Activated naive CD4-positive, alpha-beta T cell treated with anti-CD3 and anti-CD28 coated beads, Interleukin-2, amount 50 U/mL, for 24 hours (primary cell): ENCODE data around the gene CCDC30.
"Not testable (repeated sequence)": the region's sequence is repeated elsewhere in the genome, so short reads cannot be mapped to it uniquely, and the experiment has no call there.

Experiments
- H3K27ac Mint-ChIP-seq: one replicate; pipeline ENCODE4 v1.8.0; 2021; ENCODE audit warnings: mild to moderate bottlenecking, mixed read lengths
- H3K27me3 Mint-ChIP-seq: one replicate; pipeline ENCODE4 v1.8.0; 2021; ENCODE audit warnings: mixed read lengths
- H3K36me3 Mint-ChIP-seq: one replicate; pipeline ENCODE4 v1.8.0; 2021; ENCODE audit warnings: mixed read lengths
- H3K4me1 Mint-ChIP-seq: one replicate; pipeline ENCODE4 v1.8.0; 2021; ENCODE audit warnings: mixed read lengths
- H3K4me3 Mint-ChIP-seq: one replicate; pipeline ENCODE4 v1.8.0; 2021; ENCODE audit warnings: mild to moderate bottlenecking, mixed read lengths
- H3K9me3 Mint-ChIP-seq: one replicate; pipeline ENCODE4 v1.8.0; 2021; ENCODE audit warnings: mixed read lengths

The CCDC30 gene

DNA sequence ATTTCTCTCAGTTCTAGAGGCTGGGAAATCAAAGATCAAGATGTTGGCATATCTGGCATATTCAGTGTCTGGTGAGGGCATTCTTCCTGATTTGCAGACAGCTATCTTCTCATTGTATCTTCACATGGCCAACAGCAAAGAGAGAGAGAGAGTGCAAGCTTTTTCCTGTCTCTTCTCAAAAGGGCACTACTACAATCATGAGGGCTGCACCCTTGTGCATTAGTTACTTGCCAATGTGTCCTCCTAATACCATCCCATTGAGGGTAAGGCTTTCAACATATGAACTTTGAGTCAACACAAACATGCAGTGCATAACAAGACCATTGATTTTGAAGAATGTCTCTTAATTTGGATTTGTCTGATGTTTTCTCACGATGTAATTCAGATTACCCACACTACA lies 78.0 kb downstream of the CCDC30 start:
- Mint-ChIP-seq H3K4me1 (no peaks in the 10 kb centered on the region), H3K9me3 (no peaks in the 10 kb centered on the region), H3K27ac (no peak overlapping the region), H3K27me3 (no peaks in the 10 kb centered on the region), H3K36me3 (peaks cover 6% of the 10 kb centered on the region), H3K4me3 (no peak overlapping the region)

DNA sequence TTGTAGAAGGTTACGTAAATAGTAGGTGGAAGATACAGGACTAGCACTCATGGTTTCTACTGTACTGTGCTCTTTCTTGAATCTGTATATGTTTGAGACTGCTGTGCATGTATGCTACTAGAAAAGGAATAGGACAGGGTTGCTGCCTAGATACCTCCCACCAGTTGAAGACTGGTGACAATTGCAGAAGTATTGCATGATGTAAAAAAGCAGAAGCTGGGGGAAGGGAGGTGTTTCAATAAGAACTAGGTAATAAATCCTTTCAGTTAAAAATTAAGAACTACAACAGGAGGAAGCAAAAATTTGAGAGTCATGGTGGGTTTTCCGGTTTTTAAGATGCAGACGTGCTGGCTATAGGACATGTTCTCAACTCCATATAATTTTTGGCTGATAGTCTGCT lies 88.1 kb downstream of the CCDC30 start:
- no peak overlapping the region for H3K4me3 Mint-ChIP-seq
- H3K36me3 Mint-ChIP-seq, result peaks cover 6% of the 10 kb centered on the region
- H3K27me3 Mint-ChIP-seq, result no peaks in the 10 kb centered on the region
- no peaks in the 10 kb centered on the region for H3K4me1 Mint-ChIP-seq
- H3K27ac Mint-ChIP-seq, result no peak overlapping the region
- no peaks in the 10 kb centered on the region for H3K9me3 Mint-ChIP-seq

- Mint-ChIP-seq H3K27me3 (no peaks in the 10 kb centered on the region), H3K36me3 (peaks cover 5% of the 10 kb centered on the region), H3K27ac (no peak overlapping the region), H3K9me3 (no peaks in the 10 kb centered on the region), H3K4me3 (no peak overlapping the region), H3K4me1 (no peaks in the 10 kb centered on the region)
Observed at GRCh38 chr1:42551590-42551989, 88.5 kb downstream of the CCDC30 start.

- Mint-ChIP-seq H3K4me3 (no peak overlapping the region), H3K27ac (no peak overlapping the region), H3K9me3 (no peaks in the 10 kb centered on the region), H3K27me3 (no peaks in the 10 kb centered on the region), H3K36me3 (peaks cover 3% of the 10 kb centered on the region), H3K4me1 (no peaks in the 10 kb centered on the region)
Observed at GRCh38 chr1:42552636-42553035, 89.5 kb downstream of the CCDC30 start.

- no peak overlapping the region for H3K27ac Mint-ChIP-seq
- peaks cover 3% of the 10 kb centered on the region for H3K27me3 Mint-ChIP-seq
- no peaks in the 10 kb centered on the region for H3K4me1 Mint-ChIP-seq
- H3K4me3 Mint-ChIP-seq, result no peak overlapping the region
- H3K36me3 Mint-ChIP-seq, result peaks cover 15% of the 10 kb centered on the region
- peaks cover 3% of the 10 kb centered on the region for H3K9me3 Mint-ChIP-seq
Observed at GRCh38 chr1:42557230-42557851, 94.3 kb downstream of the CCDC30 start.

DNA sequence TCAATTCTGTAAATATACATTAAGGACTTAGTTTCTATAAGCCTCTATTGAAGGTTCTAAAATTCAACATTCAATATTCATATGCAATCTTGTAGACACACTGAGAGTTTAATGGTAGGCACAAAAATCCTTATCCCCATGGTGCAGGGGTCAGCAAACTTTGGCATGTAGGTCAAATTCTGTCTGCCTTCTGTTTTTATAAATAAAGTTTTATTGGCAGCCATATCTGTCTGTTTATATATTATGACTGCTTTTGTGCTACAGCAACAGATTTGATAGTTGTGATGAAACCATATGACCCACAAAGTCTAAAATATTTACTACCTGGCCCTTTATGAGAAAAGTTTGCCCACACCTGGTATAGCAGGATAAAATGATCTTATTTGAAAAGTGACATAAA lies 104.0 kb downstream of the CCDC30 start:
- Mint-ChIP-seq H3K4me3 (no peak overlapping the region), H3K27me3 (no peaks in the 10 kb centered on the region), H3K9me3 (no peaks in the 10 kb centered on the region), H3K4me1 (no peaks in the 10 kb centered on the region), H3K27ac (no peak overlapping the region), H3K36me3 (no peaks in the 10 kb centered on the region)

DNA sequence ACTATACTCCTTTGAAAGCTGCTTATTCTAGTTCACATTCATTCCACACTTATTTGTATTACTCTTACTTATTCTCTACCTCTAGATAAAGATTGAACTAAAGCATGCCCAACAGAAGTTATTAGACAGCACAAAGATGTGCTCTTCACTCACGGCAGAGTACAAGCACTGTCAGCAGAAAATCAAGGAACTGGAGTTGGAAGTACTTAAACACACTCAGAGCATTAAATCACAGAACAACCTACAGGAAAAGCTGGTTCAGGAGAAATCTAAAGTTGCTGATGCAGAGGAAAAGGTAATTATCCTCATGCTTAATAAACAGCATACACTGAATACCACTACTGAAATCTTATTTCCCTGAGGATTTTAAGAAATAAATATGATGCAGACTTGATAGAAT lies 113.8 kb downstream of the CCDC30 start:
- no peak overlapping the region for H3K27ac Mint-ChIP-seq
- H3K4me1 Mint-ChIP-seq, result no peaks in the 10 kb centered on the region
- no peak overlapping the region for H3K4me3 Mint-ChIP-seq
- H3K36me3 Mint-ChIP-seq, result no peaks in the 10 kb centered on the region
- H3K27me3 Mint-ChIP-seq, result no peaks in the 10 kb centered on the region
- H3K9me3 Mint-ChIP-seq, result no peaks in the 10 kb centered on the region

GRCh38 chr1:42586016-42586415 lies 122.9 kb downstream of the CCDC30 start:
- Mint-ChIP-seq H3K27ac (no peak overlapping the region), H3K27me3 (no peaks in the 10 kb centered on the region)

DNA sequence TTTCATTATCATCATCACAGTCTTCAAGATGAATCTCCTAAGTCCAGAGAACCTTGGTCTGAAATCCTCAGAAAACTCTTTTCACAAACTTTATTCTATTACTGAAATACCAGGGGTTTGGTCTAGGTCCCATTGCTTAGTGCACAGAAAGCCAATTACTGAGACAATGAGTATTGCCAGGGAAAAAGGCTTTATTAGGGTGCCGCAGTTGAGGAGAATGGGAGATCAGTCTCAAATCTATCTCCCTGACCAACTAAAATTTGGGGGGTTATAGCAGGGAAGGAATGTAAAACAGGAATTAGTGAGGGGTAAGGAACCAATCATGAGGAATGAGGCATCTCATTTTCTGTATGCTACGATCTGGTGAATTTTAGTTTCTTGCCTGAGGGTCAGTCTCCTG lies 124.7 kb downstream of the CCDC30 start:
- peaks cover 24% of the 10 kb centered on the region for H3K36me3 Mint-ChIP-seq

More at GRCh38 chr1:42586016-42586415, 122.9 kb downstream of the CCDC30 start:
- H3K36me3 Mint-ChIP-seq, result peaks cover 21% of the 10 kb centered on the region
- no peaks in the 10 kb centered on the region for H3K4me1 Mint-ChIP-seq
- H3K4me3 Mint-ChIP-seq, result no peak overlapping the region
- H3K9me3 Mint-ChIP-seq, result no peaks in the 10 kb centered on the region

GRCh38 chr1:42592811-42593210 lies 129.7 kb downstream of the CCDC30 start:
- H3K4me1 Mint-ChIP-seq, result no peaks in the 10 kb centered on the region

More for the DNA sequence above, 124.7 kb downstream of the CCDC30 start:
- H3K27me3 Mint-ChIP-seq, result no peaks in the 10 kb centered on the region
- no peak overlapping the region for H3K4me3 Mint-ChIP-seq
- H3K4me1 Mint-ChIP-seq, result no peaks in the 10 kb centered on the region
- H3K9me3 Mint-ChIP-seq, result no peaks in the 10 kb centered on the region
- H3K27ac Mint-ChIP-seq, result no peak overlapping the region

GRCh38 chr1:42593486-42594100 lies 130.5 kb downstream of the CCDC30 start:
- H3K27me3 Mint-ChIP-seq, result peaks cover 3% of the 10 kb centered on the region
- no peaks in the 10 kb centered on the region for H3K4me1 Mint-ChIP-seq
- peaks cover 14% of the 10 kb centered on the region for H3K36me3 Mint-ChIP-seq
- no peak overlapping the region for H3K27ac Mint-ChIP-seq
- no peak overlapping the region for H3K4me3 Mint-ChIP-seq
- H3K9me3 Mint-ChIP-seq, result no peaks in the 10 kb centered on the region

More at GRCh38 chr1:42592811-42593210, 129.7 kb downstream of the CCDC30 start:
- Mint-ChIP-seq H3K27ac (no peak overlapping the region), H3K9me3 (no peaks in the 10 kb centered on the region), H3K27me3 (peaks cover 3% of the 10 kb centered on the region), H3K4me3 (no peak overlapping the region), H3K36me3 (peaks cover 19% of the 10 kb centered on the region)

GRCh38 chr1:42601472-42601871 lies 138.4 kb downstream of the CCDC30 start:
- Mint-ChIP-seq H3K36me3 (peaks cover 7% of the 10 kb centered on the region), H3K27ac (no peak overlapping the region), H3K4me1 (no peaks in the 10 kb centered on the region), H3K9me3 (no peaks in the 10 kb centered on the region), H3K4me3 (no peak overlapping the region), H3K27me3 (peaks cover 3% of the 10 kb centered on the region)

DNA sequence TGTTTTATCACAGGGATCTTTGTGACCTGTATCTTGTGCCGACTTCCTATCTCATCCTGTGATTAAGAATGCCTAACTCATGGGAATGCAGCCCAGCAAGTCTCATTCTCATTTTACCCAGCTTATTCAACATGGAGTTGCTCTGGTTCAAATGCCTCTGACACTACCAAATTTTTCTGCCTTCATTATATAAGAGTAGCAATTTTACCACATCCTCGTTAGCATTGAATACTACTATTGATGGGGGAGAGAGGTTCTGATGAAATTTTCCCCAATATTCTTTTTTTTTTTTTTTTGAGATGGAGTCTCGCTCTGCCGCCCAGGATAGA lies 150.7 kb downstream of the CCDC30 start:
- Mint-ChIP-seq H3K4me1 (no peaks in the 10 kb centered on the region), H3K36me3 (peaks cover 5% of the 10 kb centered on the region), H3K27ac (no peak overlapping the region), H3K27me3 (no peaks in the 10 kb centered on the region), H3K4me3 (no peak overlapping the region), H3K9me3 (no peaks in the 10 kb centered on the region)

DNA sequence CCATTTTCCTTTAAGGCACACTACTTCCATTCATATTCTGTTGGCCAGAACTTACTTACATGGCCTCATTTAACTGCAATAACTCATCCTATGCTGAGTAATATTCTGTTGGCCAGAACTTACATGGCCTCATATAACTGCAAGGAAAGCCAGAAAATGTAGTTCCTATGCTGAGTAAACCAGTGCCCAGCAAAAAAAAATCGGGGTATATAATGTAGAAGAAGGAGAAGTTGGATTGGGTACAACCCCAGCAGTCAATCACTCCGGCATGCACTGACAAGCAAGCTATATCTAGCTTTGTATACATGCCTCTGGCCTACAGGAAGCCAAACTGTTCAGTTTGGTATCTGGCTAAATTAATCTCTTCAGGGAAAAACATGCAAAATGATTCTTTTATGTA lies 155.8 kb downstream of the CCDC30 start:
- Mint-ChIP-seq H3K9me3 (no peaks in the 10 kb centered on the region), H3K4me3 (no peak overlapping the region), H3K36me3 (peaks cover 5% of the 10 kb centered on the region), H3K4me1 (no peaks in the 10 kb centered on the region), H3K27me3 (no peaks in the 10 kb centered on the region), H3K27ac (no peak overlapping the region)

DNA sequence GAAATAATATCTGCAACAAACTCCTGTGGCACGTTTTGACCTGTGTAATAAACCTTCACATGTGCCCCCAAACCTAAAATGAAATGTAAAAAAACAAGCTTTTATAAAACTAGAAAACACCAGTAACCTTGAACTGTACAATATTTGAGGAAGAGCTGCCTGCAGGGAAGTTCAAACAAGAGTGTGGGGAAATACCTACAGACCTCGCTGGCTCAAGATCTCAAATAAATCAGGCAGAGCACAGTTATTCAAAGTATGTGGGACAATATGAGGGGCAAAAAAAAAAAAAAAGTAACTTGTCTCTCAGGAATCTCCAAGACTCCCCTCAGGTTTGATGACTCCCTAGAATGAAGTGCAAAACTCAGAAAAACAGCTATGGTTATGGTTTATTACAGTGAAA lies 157.2 kb downstream of the CCDC30 start:
- H3K27ac Mint-ChIP-seq, result no peak overlapping the region
- no peaks in the 10 kb centered on the region for H3K36me3 Mint-ChIP-seq
- H3K4me1 Mint-ChIP-seq, result no peaks in the 10 kb centered on the region

DNA sequence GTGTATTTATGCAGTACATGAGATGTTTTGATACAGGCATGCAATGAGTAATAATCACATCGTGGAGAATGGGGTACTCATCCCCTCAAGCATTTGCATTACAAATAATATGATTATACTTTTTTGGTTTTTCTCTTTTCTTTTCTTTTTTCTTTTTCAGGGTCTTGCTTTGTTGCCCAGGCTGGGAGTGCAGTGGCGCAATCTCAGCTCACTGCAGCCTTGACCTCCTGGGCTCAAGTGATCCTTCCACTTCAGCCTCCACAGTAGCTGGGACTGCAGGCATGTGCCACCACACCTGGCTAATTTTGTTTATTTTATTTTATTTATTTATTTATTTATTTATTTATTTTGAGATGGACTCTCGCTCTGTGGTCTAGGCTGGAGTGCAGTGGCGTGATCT lies 158.1 kb downstream of the CCDC30 start:
- not testable (repeated sequence) for H3K27ac Mint-ChIP-seq, H3K4me1 Mint-ChIP-seq, H3K9me3 Mint-ChIP-seq, H3K36me3 Mint-ChIP-seq, H3K4me3 Mint-ChIP-seq, H3K27me3 Mint-ChIP-seq

More for the DNA sequence above, 157.2 kb downstream of the CCDC30 start:
- Mint-ChIP-seq H3K27me3 (no peaks in the 10 kb centered on the region), H3K4me3 (no peak overlapping the region), H3K9me3 (no peaks in the 10 kb centered on the region)

DNA sequence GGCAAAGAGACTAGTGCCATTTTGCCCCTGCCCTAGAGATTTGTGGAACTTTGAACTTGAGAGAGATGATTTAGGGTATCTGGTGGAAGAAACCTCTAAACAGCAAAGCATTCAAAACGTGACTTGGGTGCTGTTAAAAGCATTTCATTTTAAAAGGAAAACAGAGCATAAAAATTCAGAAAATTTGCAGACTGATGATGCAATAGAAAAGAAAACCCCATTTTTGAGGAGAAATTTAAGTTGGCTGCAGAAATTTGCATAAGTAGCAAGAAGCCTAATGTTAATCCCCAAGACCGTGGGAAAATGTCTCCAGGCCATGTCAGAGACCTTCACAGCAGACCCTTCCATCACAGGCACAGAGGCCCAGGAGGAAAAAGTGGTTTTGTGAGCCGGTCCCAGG lies 164.1 kb downstream of the CCDC30 start:
- not testable (repeated sequence) for H3K36me3 Mint-ChIP-seq, H3K4me1 Mint-ChIP-seq, H3K9me3 Mint-ChIP-seq, H3K4me3 Mint-ChIP-seq, H3K27me3 Mint-ChIP-seq, H3K27ac Mint-ChIP-seq
